GM12878 (cell line): ENCODE results near the gene CIAPIN1.

Source experiments
- CHD1 ChIP-seq: IDR thresholded peaks from 2 replicates; pipeline ENCODE4 v1.6.1; 2012; ENCODE audit warnings: low read depth, low read length, improper control_type of control experiment
- CREB1 ChIP-seq: IDR thresholded peaks from 2 replicates; pipeline ENCODE4 v1.6.1; 2012; ENCODE audit warnings: low read depth, mild to moderate bottlenecking, inconsistent platforms
- CTCF ChIP-seq, 3 experiments: IDR thresholded peaks in 2 of 3; conservative IDR thresholded peaks in 1 of 3; 2 replicates each; pipeline ENCODE4 v1.5.1; 2011; ENCODE audit warnings: low read depth in 3 of 3, low read length in 3 of 3, mild to moderate bottlenecking in 3 of 3, control low read depth in 2 of 3, moderate library complexity in 2 of 3, inconsistent platforms in 1 of 3, mixed read lengths in 1 of 3; ENCODE audit not compliant: control insufficient read depth in 2 of 3, insufficient read depth in 1 of 3; ENCODE audit errors: extremely low read depth in 1 of 3
- JUND ChIP-seq: IDR thresholded peaks from 2 replicates; pipeline ENCODE4 v1.6.1; 2012; ENCODE audit warnings: low read depth, mild to moderate bottlenecking, low read length, improper control_type of control experiment, moderate library complexity
- MAX ChIP-seq: IDR thresholded peaks from 2 replicates; pipeline ENCODE4 v1.6.1; 2012; ENCODE audit warnings: low read depth, low read length, improper control_type of control experiment
- POLR2A ChIP-seq: IDR thresholded peaks from 2 replicates; pipeline ENCODE4 v1.6.1; 2011; ENCODE audit warnings: low read depth, mild to moderate bottlenecking, low read length
- POLR2AphosphoS5 ChIP-seq: IDR thresholded peaks from 2 replicates; pipeline ENCODE4 v1.6.1; 2011; ENCODE audit warnings: mild to moderate bottlenecking, low read length, inconsistent platforms
- SPI1 ChIP-seq: IDR thresholded peaks from 2 replicates; pipeline ENCODE4 v1.6.1; 2011; ENCODE audit warnings: low read depth, mild to moderate bottlenecking, low read length, moderate library complexity, borderline replicate concordance; ENCODE audit not compliant: insufficient read depth
- TAF1 ChIP-seq: IDR thresholded peaks from 2 replicates; pipeline ENCODE4 v1.6.1; 2011; ENCODE audit warnings: mild to moderate bottlenecking, low read depth, low read length, borderline replicate concordance

DNA sequence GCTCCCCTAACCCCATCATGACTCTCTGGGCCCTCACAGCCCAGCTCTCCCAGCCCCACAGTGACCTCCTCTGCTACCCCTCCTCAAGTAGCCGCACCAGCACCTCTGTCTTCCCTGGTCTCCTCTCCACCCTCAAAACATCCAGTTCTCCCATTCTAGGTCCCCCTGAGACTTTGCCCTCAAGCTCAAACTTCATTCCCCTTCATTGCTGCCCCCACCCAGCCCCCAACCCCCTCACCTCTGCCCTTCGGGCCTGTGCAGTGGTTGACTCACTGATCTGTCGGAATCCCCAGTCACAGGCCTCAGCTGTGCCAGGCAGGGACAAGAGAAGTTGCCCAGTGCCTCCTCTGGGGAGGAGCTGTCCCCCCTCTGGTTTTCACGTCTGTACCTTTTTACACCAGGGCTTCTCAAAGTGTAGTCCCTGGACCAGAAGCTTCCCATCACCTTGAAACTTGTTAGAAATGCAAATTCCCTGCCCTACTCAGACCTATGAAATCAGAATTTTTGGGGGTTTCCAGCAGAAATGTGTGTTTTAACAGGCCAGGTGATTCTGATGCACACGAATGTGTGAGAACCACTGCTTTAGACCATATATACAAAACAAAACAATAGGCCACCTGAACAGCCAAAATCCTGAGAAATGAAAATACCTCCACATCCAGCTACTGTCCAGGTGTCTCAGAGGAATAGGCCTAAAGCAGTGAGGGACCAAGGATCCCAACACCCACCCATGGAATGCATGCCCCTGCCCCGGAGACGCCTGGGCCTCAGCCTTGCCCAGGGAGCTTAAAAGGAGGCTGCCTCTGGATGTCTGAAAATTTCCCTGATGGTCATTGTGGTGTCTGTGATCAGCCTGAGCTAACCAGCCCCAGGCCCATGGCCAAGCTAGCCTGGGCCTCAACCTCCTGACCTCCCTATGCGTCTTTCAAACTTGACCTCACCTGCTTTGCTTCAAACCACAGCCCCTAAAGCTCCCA lies 40.0 kb upstream of the CIAPIN1 start:
- TF ChIP-seq POLR2A (no peak), TAF1 (no peak), CTCF (IDR thresholded peaks at IDR 0.05 in 2 of 3, conservative IDR thresholded peaks at IDR 0.05 in 1 of 3; ENCODE audit: control insufficient read depth in 2 of 3, extremely low read depth in 1 of 3, insufficient read depth in 1 of 3, low read depth in 3 of 3, low read length in 3 of 3) (no peak), CREB1 (no peak), MAX (no peak), CHD1 (no peak), SPI1 (no peak), JUND (no peak), POLR2AphosphoS5 (no peak)
